Calu3 (cell line): ENCODE results near the gene PKN3. TPM values are rescaled to one million over a fixed set of nuclear protein-coding genes. Genes with fewer than 3 reads are reported as not detected.
"Not testable (repeated sequence)": the region's sequence is repeated elsewhere in the genome, so short reads cannot be mapped to it uniquely, and the experiment has no call there.

Source experiments
- BruUV-seq: library from RNA; stranded (reverse); fragments of 400-500 nt; replicated peaks from 2 replicates; lab custom pipeline; 2021; lab: Mats Ljungman, UMichigan
- CTCF ChIA-PET: fragments of 300-600 bp; sonication (Branson Sonifier 250); formaldehyde crosslinking; loops from one replicate; lab custom pipeline; 2022; ENCODE audit warnings: antibody characterized with exemption; lab: Charles Lee
- DNase-seq: peaks from one replicate; pipeline ENCODE4 v3.0.0; 2022
- H3K27ac Mint-ChIP-seq: one replicate; pipeline ENCODE4 v1.8.0; 2022; ENCODE audit warnings: mixed read lengths; ENCODE audit not compliant: unreplicated experiment
- H3K27me3 Mint-ChIP-seq: one replicate; pipeline ENCODE4 v1.8.0; 2022; ENCODE audit warnings: mixed read lengths; ENCODE audit not compliant: unreplicated experiment
- H3K36me3 Mint-ChIP-seq: one replicate; pipeline ENCODE4 v1.8.0; 2022; ENCODE audit warnings: mild to moderate bottlenecking, moderate library complexity, mixed read lengths; ENCODE audit not compliant: insufficient read depth, unreplicated experiment
- H3K4me1 Mint-ChIP-seq: one replicate; pipeline ENCODE4 v1.8.0; 2022; ENCODE audit warnings: mild to moderate bottlenecking, low read depth, mixed read lengths; ENCODE audit not compliant: unreplicated experiment
- H3K4me3 Mint-ChIP-seq: one replicate; pipeline ENCODE4 v1.8.0; 2022; ENCODE audit warnings: mild to moderate bottlenecking, low read depth, moderate library complexity, mixed read lengths; ENCODE audit not compliant: unreplicated experiment
- H3K9me3 Mint-ChIP-seq: one replicate; pipeline ENCODE4 v1.8.0; 2022; ENCODE audit warnings: low read depth, mixed read lengths; ENCODE audit not compliant: unreplicated experiment
- intact Hi-C: fragments of 100-400 bp; cut with micrococcal nuclease; formaldehyde crosslinking; loops from one replicate; pipeline ENCODE4 v1.10.0; 2022; ENCODE audit not compliant: unreplicated experiment
- total RNA-seq: library from RNA; stranded (reverse); gene quantifications from 2 replicates; pipeline ENCODE4 v1.2.3, GENCODE V29; 2022
- TF ChIP-seq, protein P1 (sequence below): fragments of 200-600 bp; IDR thresholded peaks from one replicate; pipeline ENCODE4 v1.8.0; 2022; ENCODE audit warnings: antibody characterized with exemption; ENCODE audit not compliant: unreplicated experiment

Gene PKN3
- total RNA-seq, 1 experiment from 2014 or later: 7.7 TPM

DNA sequence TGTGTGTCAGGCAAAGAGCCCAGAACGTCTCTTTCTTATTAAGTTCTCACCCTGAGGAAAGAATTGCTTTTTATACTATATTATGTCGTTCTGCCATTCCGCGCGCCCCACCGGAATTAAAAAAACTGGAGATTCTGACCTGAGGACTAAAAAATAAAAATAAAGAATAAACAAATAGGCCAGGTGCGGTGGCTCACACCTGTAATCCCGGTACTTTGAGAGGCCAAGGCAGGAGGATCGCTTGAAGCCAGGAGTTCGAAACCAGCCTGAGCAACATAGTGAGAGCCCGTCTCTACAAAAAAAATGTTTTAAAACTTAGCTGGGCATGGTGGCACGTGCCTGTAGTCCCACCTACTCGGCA, 45.0 kb upstream of the PKN3 start:
- DNase-seq: no peak
- Mint-ChIP-seq H3K4me3 (peak overlapping the region; percentile 76), H3K27ac (peak overlapping the region; percentile 98), H3K36me3 (peaks cover 17% of the 10 kb centered on the region), H3K4me1 (peaks cover 8% of the 10 kb centered on the region), H3K27me3 (no peaks in the 10 kb centered on the region), H3K9me3 (no peaks in the 10 kb centered on the region)
- CTCF ChIA-PET: no interaction called here
- intact Hi-C loops: no loop called here
- TF ChIP-seq, protein P1, sequence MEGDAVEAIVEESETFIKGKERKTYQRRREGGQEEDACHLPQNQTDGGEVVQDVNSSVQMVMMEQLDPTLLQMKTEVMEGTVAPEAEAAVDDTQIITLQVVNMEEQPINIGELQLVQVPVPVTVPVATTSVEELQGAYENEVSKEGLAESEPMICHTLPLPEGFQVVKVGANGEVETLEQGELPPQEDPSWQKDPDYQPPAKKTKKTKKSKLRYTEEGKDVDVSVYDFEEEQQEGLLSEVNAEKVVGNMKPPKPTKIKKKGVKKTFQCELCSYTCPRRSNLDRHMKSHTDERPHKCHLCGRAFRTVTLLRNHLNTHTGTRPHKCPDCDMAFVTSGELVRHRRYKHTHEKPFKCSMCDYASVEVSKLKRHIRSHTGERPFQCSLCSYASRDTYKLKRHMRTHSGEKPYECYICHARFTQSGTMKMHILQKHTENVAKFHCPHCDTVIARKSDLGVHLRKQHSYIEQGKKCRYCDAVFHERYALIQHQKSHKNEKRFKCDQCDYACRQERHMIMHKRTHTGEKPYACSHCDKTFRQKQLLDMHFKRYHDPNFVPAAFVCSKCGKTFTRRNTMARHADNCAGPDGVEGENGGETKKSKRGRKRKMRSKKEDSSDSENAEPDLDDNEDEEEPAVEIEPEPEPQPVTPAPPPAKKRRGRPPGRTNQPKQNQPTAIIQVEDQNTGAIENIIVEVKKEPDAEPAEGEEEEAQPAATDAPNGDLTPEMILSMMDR: no peak
- no TSS peak for BruUV-seq

DNA sequence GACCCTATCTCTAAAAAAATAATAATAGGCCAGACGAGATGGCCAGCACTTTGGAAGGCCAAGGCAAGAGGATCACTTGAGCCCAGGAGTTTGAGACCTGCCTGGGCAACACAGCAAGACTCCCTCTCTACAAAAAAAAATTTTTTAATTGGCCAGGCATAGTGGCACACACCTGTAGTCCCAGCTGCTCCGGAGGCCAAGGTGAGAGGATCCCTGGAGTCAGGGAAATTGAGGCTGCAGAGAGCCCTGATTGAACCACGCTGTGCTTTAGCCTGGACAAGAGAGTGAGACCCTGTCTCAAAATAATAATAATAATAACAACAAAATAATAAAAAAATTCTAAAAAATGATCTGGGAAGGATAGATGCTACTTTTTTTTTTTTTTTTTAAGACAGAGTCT, 44.5 kb upstream of the PKN3 start:
- no TSS peak for BruUV-seq

DNA sequence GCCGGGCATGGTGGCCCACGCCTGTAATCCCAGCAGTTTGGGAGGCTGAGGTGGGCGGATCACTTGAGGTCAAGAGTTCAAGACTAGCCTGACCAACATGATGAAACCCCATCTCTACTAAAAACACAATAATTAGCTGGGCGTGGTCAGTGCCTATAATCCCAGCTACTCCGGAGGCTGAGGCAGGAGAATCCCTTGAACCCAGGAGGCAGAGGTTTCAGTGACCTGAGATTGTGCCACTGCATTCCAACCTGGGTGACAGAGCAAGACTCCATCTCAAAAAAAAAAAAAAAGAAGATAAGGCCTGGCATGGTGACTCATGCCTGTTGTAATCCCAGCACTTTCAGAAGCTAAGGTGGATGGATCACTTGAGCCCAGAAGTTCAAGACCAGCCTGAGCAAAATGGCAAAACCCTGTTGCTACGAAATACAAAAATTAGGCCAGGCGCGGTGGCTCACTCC, 35.8 kb upstream of the PKN3 start:
- intact Hi-C loops, H3K27me3 Mint-ChIP-seq, H3K4me3 Mint-ChIP-seq, BruUV-seq, H3K4me1 Mint-ChIP-seq, H3K27ac Mint-ChIP-seq, H3K9me3 Mint-ChIP-seq, CTCF ChIA-PET: not testable (repeated sequence)
- peaks cover 16% of the 10 kb centered on the region for H3K36me3 Mint-ChIP-seq
- DNase-seq: peak; percentile 19

More for the DNA sequence above, 44.5 kb upstream of the PKN3 start:
- no peaks in the 10 kb centered on the region for H3K9me3 Mint-ChIP-seq
- TF ChIP-seq, protein P1: no peak
- no peaks in the 10 kb centered on the region for H3K27me3 Mint-ChIP-seq
- no peak for DNase-seq
- intact Hi-C loops: no loop called here
- CTCF ChIA-PET: no interaction called here
- H3K27ac Mint-ChIP-seq: no peak overlapping the region
- H3K4me3 Mint-ChIP-seq: no peak overlapping the region
- H3K36me3 Mint-ChIP-seq: peaks cover 18% of the 10 kb centered on the region
- peaks cover 8% of the 10 kb centered on the region for H3K4me1 Mint-ChIP-seq

DNA sequence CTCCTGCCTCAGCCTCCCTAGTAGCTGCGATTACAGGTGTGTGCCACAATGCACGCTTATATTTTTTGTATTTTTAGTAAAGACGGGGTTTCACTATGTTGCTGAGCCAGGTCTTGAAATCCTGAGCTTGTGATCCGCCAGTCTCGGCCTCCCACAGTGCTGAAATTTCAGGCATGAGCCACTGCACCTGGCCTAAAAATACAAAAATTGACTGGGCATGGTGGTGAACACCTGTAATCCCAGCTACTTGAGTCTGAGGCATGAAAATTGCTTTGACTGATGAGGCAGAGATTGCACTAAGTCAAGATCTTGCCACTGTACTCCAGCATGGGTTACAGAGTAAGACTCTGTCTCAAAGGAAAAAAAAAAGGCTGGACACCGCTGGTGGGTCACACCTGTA, 32.5 kb upstream of the PKN3 start:
- TF ChIP-seq, protein P1: no peak
- no peaks in the 10 kb centered on the region for H3K27me3 Mint-ChIP-seq
- H3K36me3 Mint-ChIP-seq: no peaks in the 10 kb centered on the region
- no peak overlapping the region for H3K4me3 Mint-ChIP-seq
- H3K4me1 Mint-ChIP-seq: no peaks in the 10 kb centered on the region
- CTCF ChIA-PET: interaction anchor here (0.6 kb wide), 1 partner anchor 249 kb away, joined by 3 read pairs; the partner anchor contains the start of gene CERCAM
- intact Hi-C loops: no loop called here
- no peak overlapping the region for H3K27ac Mint-ChIP-seq
- no peaks in the 10 kb centered on the region for H3K9me3 Mint-ChIP-seq
- DNase-seq: no peak
- no TSS peak for BruUV-seq

DNA sequence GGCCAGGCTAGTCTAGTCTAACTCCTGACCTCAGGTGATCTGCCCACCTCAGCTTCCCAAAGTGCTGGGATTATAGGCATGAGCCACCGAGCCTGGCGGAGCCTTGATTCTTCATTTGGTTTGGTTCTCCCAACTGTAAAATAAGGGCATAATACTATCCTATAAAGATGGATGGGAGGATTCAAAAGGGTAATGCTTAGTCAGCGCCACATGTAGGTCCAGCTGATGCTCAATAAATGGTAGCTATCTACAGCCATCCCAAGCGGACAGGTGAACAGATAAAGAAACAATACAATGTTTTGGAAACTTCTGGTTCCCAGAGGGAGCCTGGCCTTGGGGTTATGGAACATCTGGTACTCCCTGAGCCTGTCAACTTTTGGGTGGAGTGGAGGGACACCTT, 26.9 kb upstream of the PKN3 start:
- Mint-ChIP-seq H3K4me3 (no peak overlapping the region), H3K27me3 (no peaks in the 10 kb centered on the region)
- CTCF ChIA-PET: no interaction called here

More for the DNA sequence above, 26.9 kb upstream of the PKN3 start:
- Mint-ChIP-seq H3K4me1 (no peaks in the 10 kb centered on the region), H3K27ac (no peak overlapping the region), H3K9me3 (no peaks in the 10 kb centered on the region), H3K36me3 (no peaks in the 10 kb centered on the region)
- intact Hi-C loops: no loop called here
- TF ChIP-seq, protein P1: no peak
- DNase-seq: no peak
- no TSS peak for BruUV-seq
